GM10847 (cell line): ENCODE data around the gene LILRA5.

Experiments used
- POLR2A ChIP-seq: IDR thresholded peaks from 2 replicates; pipeline ENCODE4 v1.6.1; 2011; ENCODE audit not compliant: insufficient read length; ENCODE audit errors: extremely low read depth

LILRA5 gene

GRCh38 chr19:54336893-54337857 lies 24.2 kb upstream of the LILRA5 start:
- TF ChIP-seq POLR2A = no peak

DNA sequence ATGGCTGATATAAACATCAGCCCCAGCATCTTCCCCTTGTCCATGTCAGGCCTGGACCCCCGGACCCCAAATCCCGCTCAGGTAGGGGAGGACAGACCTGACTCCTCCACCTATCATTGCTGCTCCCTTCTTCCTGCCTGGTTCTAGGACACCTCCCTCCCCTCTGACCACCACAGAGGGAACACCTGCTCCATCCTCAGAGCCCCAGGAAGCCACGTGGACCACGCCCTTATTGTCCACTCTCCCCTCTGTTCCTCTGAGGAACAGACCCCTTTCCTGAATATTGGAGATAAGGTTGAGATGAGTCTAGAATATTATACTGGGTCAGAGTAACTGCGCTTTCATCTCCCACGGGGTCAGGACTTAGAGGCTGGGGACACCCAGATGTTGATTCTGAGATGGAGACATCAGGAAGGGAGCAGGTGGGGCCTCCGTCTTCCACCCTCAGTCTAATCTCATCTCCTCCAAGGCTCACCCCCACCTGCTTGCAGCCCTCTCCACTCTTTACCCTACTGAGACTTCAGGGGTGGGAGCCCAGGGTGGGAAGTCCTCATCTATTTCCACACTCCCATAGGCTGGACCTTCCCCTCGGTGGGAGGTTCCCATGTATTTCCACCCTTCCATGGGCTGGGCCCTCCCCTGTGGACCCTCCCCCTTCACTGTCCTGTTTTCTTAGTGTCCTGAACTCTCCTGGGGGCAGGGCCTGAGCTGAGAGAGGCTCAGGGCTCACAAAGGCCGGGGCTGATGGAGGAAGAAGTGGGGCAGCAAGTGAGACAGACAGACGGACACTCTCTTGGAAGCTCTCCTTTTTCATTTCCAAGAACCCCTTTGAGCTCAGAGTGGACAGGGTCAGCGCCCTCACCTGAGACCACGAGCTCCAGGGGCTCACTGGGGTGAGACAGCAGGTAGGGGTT lies 23.3 kb upstream of the LILRA5 start:
- TF ChIP-seq POLR2A = no peak

DNA sequence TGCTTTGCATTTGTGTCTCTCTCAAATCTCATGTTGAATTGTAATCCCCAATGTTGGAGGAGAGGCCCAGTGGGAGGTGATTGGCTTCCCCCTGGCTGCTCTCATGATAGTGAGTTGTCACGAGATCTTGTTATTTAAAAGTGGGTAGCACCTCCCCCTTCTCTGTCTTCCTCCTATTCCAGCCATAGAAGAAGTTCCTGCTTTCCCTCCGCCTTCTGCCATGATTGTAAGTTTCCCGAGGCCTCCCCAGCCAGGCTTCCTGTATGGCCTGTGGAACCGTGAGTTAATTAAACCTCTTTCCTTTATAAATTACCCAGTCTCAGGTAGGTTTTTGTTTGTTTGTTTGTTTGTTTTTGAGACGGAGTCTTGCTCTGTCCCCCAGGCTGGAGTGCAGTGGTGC lies 22.2 kb upstream of the LILRA5 start:
- TF ChIP-seq POLR2A = no peak

DNA sequence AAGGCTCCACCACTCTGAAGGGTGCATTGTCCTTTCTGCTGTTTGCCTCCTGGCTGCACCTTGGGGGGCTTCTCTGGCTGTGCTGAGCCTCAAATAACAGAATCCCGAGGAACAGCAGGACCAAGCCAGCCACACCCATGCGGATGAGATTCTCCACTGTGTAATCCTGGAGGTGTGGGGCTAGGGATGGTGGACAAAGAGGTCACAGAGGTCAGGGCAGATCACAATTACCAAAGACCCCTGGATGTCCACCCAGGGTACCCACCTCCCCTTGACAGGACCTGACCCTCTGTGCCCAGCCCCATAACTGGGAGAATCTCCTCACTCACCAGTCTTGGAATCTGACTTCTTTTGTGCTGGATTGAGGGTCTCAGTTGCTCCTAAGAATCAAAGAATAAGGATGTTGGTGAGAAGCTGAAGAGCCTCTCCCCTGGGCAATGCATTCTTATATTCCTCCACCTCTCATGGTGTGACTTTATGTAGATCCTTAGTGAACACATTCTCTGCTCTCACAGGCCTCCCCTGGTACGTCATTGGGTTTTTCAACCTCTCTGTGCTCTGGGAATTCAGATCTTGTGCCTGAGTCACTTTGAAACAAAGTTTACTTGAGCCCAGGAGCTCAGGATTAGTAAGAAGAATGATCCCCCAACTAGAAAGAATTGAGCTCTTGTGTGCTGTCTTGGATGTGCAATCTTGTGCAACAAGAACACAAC lies 20.8 kb upstream of the LILRA5 start:
- no peak for TF ChIP-seq POLR2A

- no peak for TF ChIP-seq POLR2A
These were observed 19.2 kb upstream of the LILRA5 start for GRCh38 chr19:54332149-54332548.

DNA sequence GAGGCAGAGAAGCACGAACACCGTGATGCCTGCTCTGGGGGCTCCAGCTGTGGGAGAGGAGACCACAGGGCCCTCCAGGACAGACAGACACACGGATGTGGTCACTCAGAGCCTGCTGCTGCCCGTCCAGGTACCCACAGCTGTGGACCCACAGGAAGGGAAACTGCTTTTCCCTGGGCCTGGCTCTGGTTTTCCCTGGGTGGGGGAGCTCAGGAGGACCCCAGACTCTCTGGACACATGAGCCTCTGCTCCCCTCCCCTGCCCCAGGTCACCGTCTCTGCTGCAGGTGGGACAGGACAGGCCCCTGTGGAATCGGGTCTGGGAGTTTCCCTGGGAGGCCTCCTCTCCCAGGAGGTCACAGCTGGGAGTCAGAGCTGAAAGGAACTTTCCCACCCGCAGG lies 18.7 kb upstream of the LILRA5 start:
- no peak for TF ChIP-seq POLR2A

DNA sequence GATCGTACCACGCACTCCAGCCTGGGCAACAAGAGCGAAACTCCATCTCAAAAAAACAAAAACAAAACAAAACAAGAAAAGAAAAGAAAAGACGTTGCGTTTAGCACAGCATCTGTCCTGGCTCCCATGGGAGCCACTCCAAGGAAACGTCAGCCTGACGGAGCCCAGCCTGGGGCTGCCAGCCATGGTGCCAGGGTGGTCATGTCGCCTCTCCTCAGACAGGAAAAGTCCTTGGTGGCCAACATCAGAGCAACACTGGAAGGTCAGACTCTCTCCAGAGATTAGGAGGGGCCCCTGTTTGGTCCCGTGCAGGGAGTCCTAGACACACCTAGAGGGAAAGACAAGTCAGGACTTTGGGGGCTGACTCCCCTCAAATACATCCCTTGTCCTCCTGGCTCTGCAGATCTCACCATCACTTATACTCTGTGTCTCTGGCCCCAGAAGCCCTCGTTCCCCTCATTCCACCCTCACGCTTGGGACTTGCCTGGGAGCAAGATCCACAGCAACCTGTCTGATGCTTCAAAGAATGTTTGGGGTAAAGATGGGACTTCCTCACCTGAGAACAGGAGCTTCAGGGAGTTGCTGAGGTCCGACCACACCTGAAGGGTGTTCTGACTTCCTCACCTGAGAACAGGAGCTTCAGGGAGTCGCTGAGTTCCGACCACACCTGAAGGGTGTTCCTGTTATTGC lies 16.7 kb upstream of the LILRA5 start:
- no peak for TF ChIP-seq POLR2A

- no peak for TF ChIP-seq POLR2A
These were observed 12.7 kb upstream of the LILRA5 start for GRCh38 chr19:54325631-54326030.

- TF ChIP-seq POLR2A = no peak
These were observed 12.2 kb upstream of the LILRA5 start for GRCh38 chr19:54325194-54325621.

DNA sequence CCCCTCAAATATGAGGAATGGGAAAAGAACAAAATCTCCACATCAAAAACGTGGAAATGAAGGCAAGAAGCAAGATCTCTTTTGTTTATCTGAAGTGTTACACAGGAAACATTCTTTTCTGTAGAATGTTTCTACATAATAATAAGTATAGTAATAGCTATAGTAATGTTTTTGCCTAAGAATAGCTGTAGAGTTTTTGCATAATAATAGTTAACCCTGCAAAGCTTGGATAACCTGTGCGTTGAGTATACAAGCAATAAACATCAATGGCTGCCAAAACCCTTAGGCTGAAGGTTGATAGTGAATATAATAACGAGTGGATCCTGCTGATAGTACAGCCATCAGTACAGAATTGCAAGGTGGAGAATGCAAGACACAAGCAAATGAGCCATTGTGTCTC lies 11.1 kb upstream of the LILRA5 start:
- no peak for TF ChIP-seq POLR2A

- TF ChIP-seq POLR2A = no peak
These were observed 7.1 kb upstream of the LILRA5 start for GRCh38 chr19:54319892-54320670.

DNA sequence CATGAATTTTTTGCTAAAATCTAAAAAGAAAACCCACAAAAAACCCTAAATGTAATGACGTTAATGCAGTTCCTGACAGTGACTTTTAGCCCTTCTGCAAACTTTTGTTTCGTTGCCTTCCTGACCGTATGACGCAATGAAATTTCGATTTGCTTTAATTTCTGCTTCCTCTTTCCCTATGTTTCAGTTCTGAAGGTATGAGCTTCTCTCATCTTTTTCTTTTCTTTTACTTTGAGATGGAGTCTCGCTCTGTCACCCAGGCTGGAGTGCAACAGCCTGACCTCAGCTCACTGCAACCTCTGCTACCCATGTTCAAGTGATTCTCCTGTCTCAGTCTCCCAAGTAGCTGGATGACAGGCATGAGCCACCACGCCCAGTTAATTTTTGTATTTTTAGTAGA lies 6.1 kb upstream of the LILRA5 start:
- no peak for TF ChIP-seq POLR2A

DNA sequence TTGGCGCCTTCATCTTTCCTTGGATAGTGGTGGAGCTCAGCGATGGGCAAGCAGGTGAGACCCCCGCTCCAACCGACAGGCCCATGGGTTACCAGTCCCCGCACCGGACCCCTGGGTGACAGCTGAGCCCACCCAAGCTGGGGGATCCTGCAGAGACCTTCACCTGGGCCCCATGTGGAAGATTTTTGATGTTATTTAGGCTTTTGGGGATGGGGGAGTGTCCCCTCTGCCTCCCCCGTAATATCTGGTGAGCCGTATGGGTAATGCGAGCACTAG lies 4.9 kb upstream of the LILRA5 start:
- no peak for TF ChIP-seq POLR2A

DNA sequence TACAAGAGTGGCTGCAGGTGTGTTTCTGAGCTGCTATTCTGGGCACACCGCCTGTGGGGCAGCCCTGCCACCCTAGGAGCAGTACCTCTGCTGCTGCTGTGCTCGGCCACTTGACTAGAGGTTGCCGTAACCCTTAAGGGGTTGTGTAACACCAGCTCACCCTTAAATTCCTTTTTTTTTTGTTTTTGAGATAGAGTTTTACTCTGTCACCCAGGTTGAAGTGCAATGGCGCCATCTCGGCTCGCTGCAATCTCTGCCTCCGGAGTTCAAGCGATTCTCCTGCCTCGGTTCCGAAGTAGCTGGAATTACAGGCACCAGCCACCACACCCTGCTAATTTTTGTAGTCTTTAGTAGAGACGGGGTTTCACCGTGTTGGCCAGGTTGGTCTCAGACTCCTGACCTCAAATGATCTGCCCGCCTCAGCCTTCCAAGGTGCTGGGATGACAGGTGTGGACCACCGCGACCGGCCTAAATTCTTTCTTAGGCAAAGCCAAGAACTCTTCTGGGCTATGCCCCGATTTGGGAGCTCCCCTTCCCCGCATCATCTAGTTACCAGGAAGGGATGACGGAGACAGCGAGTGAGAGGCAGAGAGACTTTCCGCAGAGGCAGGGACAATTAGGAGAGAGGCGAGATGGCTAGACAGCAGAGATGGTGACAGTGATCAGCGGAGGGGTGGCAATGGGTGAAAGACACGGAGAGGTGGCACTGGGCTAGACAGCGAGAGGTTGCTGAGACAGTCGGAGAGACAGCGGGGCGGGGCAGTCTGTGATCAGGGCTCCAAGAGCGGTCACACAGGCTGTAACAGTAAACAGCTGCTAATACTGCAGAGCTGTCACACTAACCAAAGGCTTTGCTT lies 4.4 kb upstream of the LILRA5 start:
- TF ChIP-seq POLR2A = no peak

DNA sequence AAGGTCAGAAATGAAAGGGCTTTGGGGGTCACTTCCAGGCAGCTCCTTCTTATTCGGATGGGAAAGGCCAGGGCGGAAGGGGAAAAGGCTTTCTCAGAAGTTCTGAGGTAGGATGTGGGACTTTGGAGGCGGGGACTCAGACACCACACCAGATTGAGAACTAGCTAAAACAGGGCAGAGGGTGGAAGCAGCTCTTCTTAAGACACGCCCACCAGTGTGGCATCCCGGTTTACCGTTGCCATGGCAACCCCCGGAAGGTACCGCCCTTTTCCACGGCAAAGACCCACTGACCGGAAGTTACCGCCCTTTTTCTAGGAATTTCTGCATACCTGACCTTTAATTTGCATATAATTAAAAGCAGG lies 3.8 kb upstream of the LILRA5 start:
- no peak for TF ChIP-seq POLR2A
